PC-3 (cell line): ENCODE data around the gene NPEPPS. TPM values are rescaled to one million over a fixed set of nuclear protein-coding genes. Genes with fewer than 3 reads are reported as not detected.
A peak's percentile ranks its signal among the peaks of the same experiment; 100 is the strongest.
"Not testable (repeated sequence)": the region's sequence is repeated elsewhere in the genome, so short reads cannot be mapped to it uniquely, and the experiment has no call there.

Experiments
- ATAC-seq: fragments of 200-7000 bp; cut with Tn5 transposase; 2 replicates; pipeline ENCODE4 v1.9.1; 2020; ENCODE audit warnings: mild to moderate bottlenecking, moderate library complexity
- Bru-seq: library from RNA; stranded (reverse); fragments of 400-500 nt; gene quantifications from one replicate; lab custom pipeline; 2021; lab: Mats Ljungman, UMichigan
- BruChase-seq, 2 experiments: library from RNA; stranded (reverse); fragments of 400-500 nt; gene quantifications; one replicate each; lab custom pipeline; 2021; lab: Mats Ljungman, UMichigan
- BruUV-seq: library from RNA; stranded (reverse); fragments of 400-500 nt; replicated peaks from 2 replicates; lab custom pipeline; 2021; lab: Mats Ljungman, UMichigan
- CTCF ChIA-PET: fragments of 300-600 bp; sonication (Branson Sonifier 250); formaldehyde crosslinking; loops from one replicate; lab custom pipeline; 2022; ENCODE audit warnings: antibody characterized with exemption; lab: Charles Lee
- POLR2A ChIA-PET: fragments of 300-600 bp; sonication (Branson Sonifier 250); formaldehyde crosslinking; loops from one replicate; lab custom pipeline; 2022; ENCODE audit warnings: antibody characterized with exemption; ENCODE audit not compliant: unreplicated experiment; lab: Charles Lee
- DNase-seq: peaks from one replicate; pipeline ENCODE4 v3.0.0-alpha.2; 2015
- H2AFZ ChIP-seq: fragments of 300-600 bp; sonication (generic); 2 replicates; pipeline ENCODE4 v1.6.0; 2016; ENCODE audit warnings: antibody characterized with exemption, low read length
- H3F3A ChIP-seq: fragments of 300-600 bp; sonication (generic); one replicate; pipeline ENCODE4 v1.6.0; 2017; ENCODE audit warnings: antibody characterized with exemption, low read length, control low read depth, mild to moderate bottlenecking; ENCODE audit not compliant: unreplicated experiment
- H3K27ac ChIP-seq: fragments of 300-600 bp; sonication (generic); 2 replicates; pipeline ENCODE4 v1.5.1; 2016; ENCODE audit warnings: mild to moderate bottlenecking, low read length
- H3K27me3 ChIP-seq: fragments of 300-600 bp; sonication (generic); 2 replicates; pipeline ENCODE4 v1.6.1; 2016; ENCODE audit warnings: low read length, mixed read lengths
- H3K36me3 ChIP-seq: fragments of 300-600 bp; sonication (generic); 2 replicates; pipeline ENCODE4 v1.6.1; 2016; ENCODE audit warnings: low read depth, mixed run types, low read length, mixed read lengths
- H3K4me1 ChIP-seq: fragments of 300-600 bp; sonication (generic); 2 replicates; pipeline ENCODE4 v1.5.1; 2016; ENCODE audit warnings: low read length; ENCODE audit not compliant: insufficient read depth
- H3K4me2 ChIP-seq: fragments of 300-600 bp; sonication (generic); 2 replicates; pipeline ENCODE4 v1.6.0; 2016; ENCODE audit warnings: low read length
- H3K4me3 ChIP-seq: fragments of 300-600 bp; sonication (generic); 2 replicates; pipeline ENCODE4 v1.5.1; 2016; ENCODE audit warnings: mild to moderate bottlenecking, low read length, mixed read lengths
- H3K79me2 ChIP-seq: fragments of 300-600 bp; sonication (generic); 2 replicates; pipeline ENCODE4 v1.6.1; 2017; ENCODE audit warnings: low read length, mixed read lengths
- H3K9ac ChIP-seq: fragments of 300-600 bp; sonication (generic); 2 replicates; pipeline ENCODE4 v1.6.0; 2016; ENCODE audit warnings: mild to moderate bottlenecking, low read length
- H3K9me2 ChIP-seq: fragments of 300-600 bp; sonication (generic); replicated peaks from 2 replicates; pipeline ENCODE4 v1.6.1; 2016; ENCODE audit warnings: mixed run types, low read length, mixed read lengths
- H3K9me3 ChIP-seq: fragments of 300-600 bp; sonication (generic); 2 replicates; pipeline ENCODE4 v1.6.1; 2016; ENCODE audit warnings: low read length, mixed read lengths
- H4K20me1 ChIP-seq: fragments of 300-600 bp; sonication (generic); 2 replicates; pipeline ENCODE4 v1.6.1; 2016; ENCODE audit warnings: low read length, mixed read lengths
- intact Hi-C: fragments of 100-400 bp; cut with micrococcal nuclease; formaldehyde crosslinking; loops from 2 replicates; pipeline ENCODE4 v1.9.0; 2023
- long read RNA-seq: library from polyadenylated mRNA; unstranded; transcript quantifications from one replicate; pipeline ENCODE4 v2.0.0, GENCODE V29; 2021; ENCODE audit not compliant: unreplicated experiment
- total RNA-seq: library from RNA; depleted of rRNA; stranded (reverse); fragments of >200 nt; gene quantifications from 2 replicates; pipeline ENCODE4 v1.2.3, GENCODE V29; 2014; rRNA removed

The NPEPPS gene
- total RNA-seq (112 and 124 TPM in 2 replicates), Bru-seq, nascent RNA (percentile 97 among the genes with signal in this experiment), BruChase-seq, experiment 1, labeled RNA remaining after a 6-hour chase (percentile 96 among the genes with signal in this experiment), BruChase-seq, experiment 2, labeled RNA remaining after a 2-hour chase (percentile 97 among the genes with signal in this experiment)
- long read RNA-seq, full-length matches to known transcripts = 482 of 850 reads
- long read RNA-seq, partial matches to known transcripts = 185 of 850 reads
- long read RNA-seq, other reads (novel, unspliced or antisense) = 183 of 850 reads

- Histone ChIP-seq H3K79me2 (peaks cover 34% of the 10 kb centered on the region), H3K4me3 (peak within 1 kb of the TSS; percentile 97), H2AFZ (peak within 1 kb of the TSS; percentile 86), H3K27ac (peak within 1 kb of the TSS; percentile 84), H3K9ac (peak within 1 kb of the TSS; percentile 92), H3K4me2 (peak within 1 kb of the TSS; percentile 91)
- H4K20me1 ChIP-seq, H3K36me3 ChIP-seq, intact Hi-C loops, H3F3A ChIP-seq, H3K9me2 ChIP-seq, H3K9me3 ChIP-seq, CTCF ChIA-PET, H3K27me3 ChIP-seq, POLR2A ChIA-PET, H3K4me1 ChIP-seq: not testable (repeated sequence)
- BruUV-seq = TSS peak; percentile 97
- DNase-seq = peak; percentile 95
- peak; percentile 87 for ATAC-seq
Measured at GRCh38 chr17:47530557-47531232, at the start of gene NPEPPS. Gene NPEPPS (plus strand): TSS chr17:47531108. CDS start chr17:47531301, 193 bp downstream.

DNA sequence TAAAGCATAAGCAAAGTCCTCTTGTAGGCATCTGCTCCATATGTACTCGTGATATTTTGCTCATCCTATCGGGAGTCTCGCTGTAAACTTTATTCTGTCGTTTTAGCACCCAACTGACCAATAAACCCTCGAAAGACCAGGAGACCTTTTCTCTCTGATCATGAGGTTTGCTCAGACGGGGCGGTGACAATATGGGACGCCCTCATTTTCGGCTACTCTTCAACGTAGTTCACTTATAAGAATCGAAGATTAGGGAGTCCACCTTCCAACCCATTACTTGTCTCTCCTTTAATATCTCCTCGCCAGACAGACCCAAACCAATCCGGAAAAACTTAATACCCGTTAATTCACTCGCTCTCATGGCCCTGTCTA is 39.1 kb upstream of the NPEPPS start:
- DNase-seq, ATAC-seq, H3K9me2 ChIP-seq, intact Hi-C loops, H3F3A ChIP-seq, H3K4me1 ChIP-seq, CTCF ChIA-PET, H3K9me3 ChIP-seq, H3K27me3 ChIP-seq, H3K36me3 ChIP-seq, POLR2A ChIA-PET, H4K20me1 ChIP-seq: not testable (repeated sequence)
- H2AFZ ChIP-seq = peak overlapping the region; percentile 82
- H3K9ac ChIP-seq = peak overlapping the region; percentile 88
- peak overlapping the region; percentile 87 for H3K4me2 ChIP-seq
- H3K27ac ChIP-seq = peak overlapping the region; percentile 57
- H3K4me3 ChIP-seq = peak overlapping the region; percentile 78
- H3K79me2 ChIP-seq = peaks cover 11% of the 10 kb centered on the region
- BruUV-seq = TSS peak; percentile 90

GRCh38 chr17:47499074-47499473 is 31.8 kb upstream of the NPEPPS start:
- H3K27ac ChIP-seq, H3K4me3 ChIP-seq, CTCF ChIA-PET, H3K4me2 ChIP-seq, POLR2A ChIA-PET, H3K27me3 ChIP-seq, H3K9me2 ChIP-seq, DNase-seq, BruUV-seq, H3K79me2 ChIP-seq, H2AFZ ChIP-seq, intact Hi-C loops, H3K9me3 ChIP-seq, H3K9ac ChIP-seq, H4K20me1 ChIP-seq, H3K36me3 ChIP-seq, ATAC-seq, H3F3A ChIP-seq: not testable (repeated sequence)
- H3K4me1 ChIP-seq = peaks cover 31% of the 10 kb centered on the region

DNA sequence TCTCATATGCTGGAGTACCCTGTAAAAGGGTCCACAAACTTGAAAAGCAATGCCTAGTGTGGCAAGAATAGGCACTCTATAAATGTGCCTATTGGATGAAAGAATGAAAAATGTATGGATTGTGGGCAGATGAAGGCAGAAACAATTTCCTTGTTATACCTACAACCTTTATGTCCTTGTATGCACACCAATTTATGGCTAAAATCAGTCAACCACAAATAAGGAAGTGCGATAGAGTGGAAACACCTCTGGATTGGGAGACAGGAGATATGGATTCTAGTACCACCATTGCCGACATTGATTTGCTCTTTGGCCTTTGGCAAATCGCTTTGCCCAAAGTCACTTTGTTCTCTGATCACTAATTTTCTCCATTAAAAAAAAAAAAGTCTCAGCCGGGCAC is 31.4 kb upstream of the NPEPPS start:
- CTCF ChIA-PET = not testable (repeated sequence)

More for the DNA sequence above, 31.4 kb upstream of the NPEPPS start:
- BruUV-seq, H3K4me2 ChIP-seq, H3K9ac ChIP-seq, intact Hi-C loops, H3F3A ChIP-seq, H3K4me3 ChIP-seq, H2AFZ ChIP-seq, ATAC-seq, DNase-seq, H3K9me2 ChIP-seq, H3K27ac ChIP-seq, H3K36me3 ChIP-seq, H3K79me2 ChIP-seq, H3K9me3 ChIP-seq, H4K20me1 ChIP-seq, H3K27me3 ChIP-seq, POLR2A ChIA-PET: not testable (repeated sequence)
- H3K4me1 ChIP-seq = peaks cover 33% of the 10 kb centered on the region
